Measurements from ENCODE around the gene RPS6KA5.
"Not testable (repeated sequence)": the region's sequence is repeated elsewhere in the genome, so short reads cannot be mapped to it uniquely, and the experiment has no call there.

Gene RPS6KA5

DNA sequence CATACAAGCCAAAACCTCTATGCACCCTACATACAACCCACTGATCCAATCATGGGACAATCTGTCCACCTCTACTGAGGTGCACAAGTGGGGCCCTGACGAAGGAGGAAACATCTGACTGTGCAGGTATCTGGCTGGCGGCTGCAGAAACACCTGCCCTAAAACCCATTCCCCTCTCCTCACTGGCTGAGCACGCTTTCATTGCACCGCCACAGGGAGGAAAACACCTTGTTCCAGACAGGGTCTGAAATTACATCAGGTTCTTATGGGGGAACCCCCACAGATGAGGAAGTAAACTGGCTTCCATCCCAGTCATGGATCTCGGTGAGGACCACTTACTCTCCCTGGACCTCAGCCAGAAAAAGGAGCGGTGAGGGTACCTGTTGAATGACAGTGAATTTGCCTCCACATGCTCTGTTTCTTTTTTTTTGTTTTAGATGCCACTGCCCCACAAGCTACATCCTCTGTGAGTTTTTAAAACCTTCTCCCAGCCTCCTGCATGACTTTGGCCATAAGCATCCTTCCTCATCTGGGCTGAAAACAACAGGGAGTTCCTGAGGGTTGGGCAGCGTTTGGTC, 29.6 kb upstream of the RPS6KA5 start:
- no peak overlapping the region for H3K4me3 ChIP-seq (ENCODE audit: low read depth in 1 of 2, low read length in 2 of 2)
- peaks cover 21% of the 10 kb centered on the region for H3K4me1 ChIP-seq (ENCODE audit: insufficient read depth, low read length)
- no peaks in the 10 kb centered on the region for H3K9me3 ChIP-seq (ENCODE audit: low read length)
- H3K9ac ChIP-seq (ENCODE audit: low read length) = no peak overlapping the region
- H3K27me3 ChIP-seq (ENCODE audit: control insufficient read depth in 1 of 2, insufficient read depth in 2 of 2, low read length in 2 of 2) = no peaks in the 10 kb centered on the region
- no peaks in the 10 kb centered on the region for H3K36me3 ChIP-seq (ENCODE audit: insufficient read depth, low read length)
- no peak overlapping the region for H3K27ac ChIP-seq (ENCODE audit: low read depth, low read length)

DNA sequence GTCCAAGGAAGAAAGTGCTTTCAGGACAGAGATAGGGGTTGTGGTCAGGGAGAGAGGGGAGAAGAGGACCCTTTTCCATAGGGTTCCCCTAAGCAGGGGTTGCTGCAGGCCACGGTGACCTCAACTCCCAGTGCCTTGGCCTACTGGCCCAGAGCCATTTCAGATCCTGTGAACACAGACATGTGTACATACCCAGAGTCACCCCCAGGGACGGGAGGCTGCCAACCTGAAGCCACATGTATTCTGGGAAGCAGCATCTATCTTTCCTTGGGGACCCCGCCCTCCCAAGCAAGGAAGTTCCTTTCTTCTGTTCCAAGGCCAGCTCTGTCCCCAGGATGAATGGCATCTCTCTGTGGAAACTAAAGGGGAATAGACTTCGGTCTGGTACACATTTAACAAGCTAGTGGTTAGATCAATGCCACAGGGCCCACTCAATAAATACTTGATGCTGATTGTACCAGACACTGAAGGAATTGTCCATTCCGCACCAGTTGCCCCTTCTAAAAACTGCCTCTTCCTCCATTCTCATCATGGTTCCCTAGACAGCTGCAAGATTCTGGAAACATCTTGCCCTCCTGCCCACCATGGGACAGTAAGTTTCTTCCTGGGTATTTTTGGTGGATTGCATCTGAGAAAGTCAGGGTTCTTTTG, 28.3 kb upstream of the RPS6KA5 start:
- no peak overlapping the region for H3K27ac ChIP-seq (ENCODE audit: low read depth, low read length)
- H3K9me3 ChIP-seq (ENCODE audit: low read length) = no peaks in the 10 kb centered on the region
- no peaks in the 10 kb centered on the region for H3K27me3 ChIP-seq (ENCODE audit: control insufficient read depth in 1 of 2, insufficient read depth in 2 of 2, low read length in 2 of 2)
- H3K4me1 ChIP-seq (ENCODE audit: insufficient read depth, low read length) = peaks cover 21% of the 10 kb centered on the region
- H3K4me3 ChIP-seq (ENCODE audit: low read depth in 1 of 2, low read length in 2 of 2) = no peak overlapping the region
- no peaks in the 10 kb centered on the region for H3K36me3 ChIP-seq (ENCODE audit: insufficient read depth, low read length)
- H3K9ac ChIP-seq (ENCODE audit: low read length) = no peak overlapping the region

DNA sequence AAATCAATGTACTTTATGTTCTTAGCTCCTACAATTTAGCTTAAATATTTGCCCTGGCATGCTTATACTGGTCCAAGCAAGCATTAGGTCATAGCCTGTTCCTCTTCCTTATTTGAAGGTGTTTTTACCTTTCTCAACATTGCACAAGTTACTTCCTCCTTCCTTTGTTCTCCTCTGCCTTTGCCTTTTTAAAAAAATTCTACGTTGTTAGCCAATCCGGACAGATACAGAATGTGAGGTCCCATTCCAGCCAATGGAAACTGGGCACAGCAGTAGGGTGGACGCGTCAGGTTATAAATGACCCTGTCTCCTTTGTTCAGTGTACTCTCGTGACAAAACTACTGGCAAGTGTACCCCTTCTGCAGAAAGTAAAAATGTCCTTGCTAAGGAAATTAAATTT, 27.0 kb upstream of the RPS6KA5 start:
- not testable (repeated sequence) for H3K27ac ChIP-seq (ENCODE audit: low read depth, low read length); H3K9me3 ChIP-seq (ENCODE audit: low read length); H3K27me3 ChIP-seq (ENCODE audit: control insufficient read depth in 1 of 2, insufficient read depth in 2 of 2, low read length in 2 of 2); H3K36me3 ChIP-seq (ENCODE audit: insufficient read depth, low read length); H3K9ac ChIP-seq (ENCODE audit: low read length)
- Histone ChIP-seq H3K4me1 (ENCODE audit: insufficient read depth, low read length) (peaks cover 21% of the 10 kb centered on the region), H3K4me3 (ENCODE audit: low read depth in 1 of 2, low read length in 2 of 2) (peak overlapping the region in 1 of 2 donors; percentile 25)

DNA sequence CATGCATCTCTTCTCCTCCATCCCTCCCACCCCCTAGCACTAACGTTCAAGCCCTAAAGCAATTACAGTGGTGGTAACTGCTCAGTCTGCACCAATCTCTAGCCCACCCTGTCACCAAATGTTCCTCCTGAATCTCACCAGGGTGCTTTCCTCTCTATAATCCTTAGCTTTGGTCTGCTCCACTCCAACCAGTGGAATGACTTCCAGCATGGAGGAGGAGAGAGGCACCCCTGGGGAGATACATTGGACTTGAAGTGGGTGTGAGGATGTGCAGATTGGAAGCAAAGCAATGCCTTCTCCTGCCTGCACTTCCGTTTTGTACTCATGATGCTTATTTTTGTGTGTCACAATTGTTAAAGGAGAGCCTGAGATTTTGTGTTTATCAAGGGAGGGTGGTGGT, 24.1 kb upstream of the RPS6KA5 start:
- H3K9ac ChIP-seq (ENCODE audit: low read length) = no peak overlapping the region
- H3K36me3 ChIP-seq (ENCODE audit: insufficient read depth, low read length) = no peaks in the 10 kb centered on the region
- peaks cover 21% of the 10 kb centered on the region for H3K4me1 ChIP-seq (ENCODE audit: insufficient read depth, low read length)
- H3K27ac ChIP-seq (ENCODE audit: low read depth, low read length) = no peak overlapping the region
- no peaks in the 10 kb centered on the region for H3K27me3 ChIP-seq (ENCODE audit: control insufficient read depth in 1 of 2, insufficient read depth in 2 of 2, low read length in 2 of 2)
- H3K9me3 ChIP-seq (ENCODE audit: low read length) = no peaks in the 10 kb centered on the region
- H3K4me3 ChIP-seq (ENCODE audit: low read depth in 1 of 2, low read length in 2 of 2) = no peak overlapping the region

DNA sequence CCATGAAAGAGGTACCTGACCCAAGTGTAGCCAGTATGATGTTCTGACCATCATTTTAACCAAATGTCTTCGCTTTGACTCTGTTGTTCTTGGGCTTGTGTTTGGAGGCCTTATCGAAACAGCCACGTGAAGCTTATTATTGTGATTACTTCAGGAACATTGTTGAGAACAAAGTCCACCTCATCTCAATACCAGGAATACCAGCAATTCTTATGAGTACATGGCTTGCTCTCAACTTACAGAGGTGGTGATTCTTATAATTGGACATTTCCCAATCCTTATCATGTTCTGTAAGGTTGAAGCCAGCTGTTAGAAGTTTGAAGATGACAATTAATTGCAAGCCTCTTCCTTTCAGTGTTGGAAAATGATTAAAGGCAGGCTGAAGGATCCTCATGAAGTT, 21.8 kb upstream of the RPS6KA5 start:
- Histone ChIP-seq H3K27me3 (ENCODE audit: control insufficient read depth in 1 of 2, insufficient read depth in 2 of 2, low read length in 2 of 2) (no peaks in the 10 kb centered on the region), H3K9me3 (ENCODE audit: low read length) (no peaks in the 10 kb centered on the region), H3K4me1 (ENCODE audit: insufficient read depth, low read length) (no peaks in the 10 kb centered on the region), H3K27ac (ENCODE audit: low read depth, low read length) (no peak overlapping the region), H3K9ac (ENCODE audit: low read length) (no peak overlapping the region), H3K4me3 (ENCODE audit: low read depth in 1 of 2, low read length in 2 of 2) (no peak overlapping the region), H3K36me3 (ENCODE audit: insufficient read depth, low read length) (no peaks in the 10 kb centered on the region)

DNA sequence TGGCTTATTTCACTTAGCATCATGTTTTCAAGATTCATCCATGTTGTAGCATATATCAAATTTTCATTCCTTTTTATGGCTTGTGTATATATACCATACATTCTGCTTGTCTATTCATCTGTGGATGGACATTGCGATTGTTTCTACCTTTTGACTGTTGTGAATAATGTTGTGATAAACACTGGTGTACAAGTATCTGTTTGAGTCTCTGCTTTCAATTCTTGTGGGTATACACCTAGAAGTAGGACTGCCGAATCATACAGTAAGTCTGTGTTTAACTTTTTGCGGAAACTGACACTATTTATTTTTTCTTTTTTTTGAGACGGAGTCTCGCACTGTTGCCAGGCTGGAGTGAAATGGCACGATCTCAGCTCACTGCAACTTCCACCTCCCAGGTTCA, 19.6 kb upstream of the RPS6KA5 start:
- no peaks in the 10 kb centered on the region for H3K4me1 ChIP-seq (ENCODE audit: insufficient read depth, low read length)

DNA sequence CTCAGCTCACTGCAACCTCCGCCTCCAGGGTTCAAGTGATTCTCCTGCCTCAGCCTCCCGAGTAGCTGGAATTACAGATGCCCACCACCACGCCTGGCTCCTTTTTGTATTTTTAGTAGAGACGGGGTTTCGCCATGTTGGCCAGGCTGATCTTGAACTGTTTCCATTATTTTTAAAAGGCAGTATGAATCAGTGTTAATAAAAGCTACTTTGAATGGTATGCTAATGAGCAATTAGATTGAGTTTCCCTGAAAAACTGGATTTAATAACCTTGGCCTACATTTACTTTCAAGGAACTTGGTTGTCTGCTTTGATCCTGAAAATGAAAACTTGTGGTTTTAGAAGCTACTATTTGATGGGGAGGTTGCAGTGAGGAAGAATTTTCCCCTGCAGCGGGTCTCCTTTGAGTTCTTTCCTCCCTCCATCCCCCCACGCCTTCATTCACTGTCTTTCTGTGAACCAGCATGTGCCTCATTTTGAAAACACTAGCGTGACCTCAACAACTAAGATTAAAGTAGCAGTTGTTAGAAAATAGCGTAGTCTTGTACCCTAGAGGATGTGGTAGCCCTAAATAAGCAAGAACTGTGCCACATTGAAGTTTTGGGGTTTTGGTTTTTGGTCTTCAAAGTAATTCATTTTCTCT, 17.8 kb upstream of the RPS6KA5 start:
- Histone ChIP-seq H3K4me3 (ENCODE audit: low read depth in 1 of 2, low read length in 2 of 2) (no peak overlapping the region), H3K9me3 (ENCODE audit: low read length) (no peaks in the 10 kb centered on the region), H3K9ac (ENCODE audit: low read length) (no peak overlapping the region), H3K27ac (ENCODE audit: low read depth, low read length) (no peak overlapping the region), H3K27me3 (ENCODE audit: control insufficient read depth in 1 of 2, insufficient read depth in 2 of 2, low read length in 2 of 2) (no peaks in the 10 kb centered on the region), H3K36me3 (ENCODE audit: insufficient read depth, low read length) (no peaks in the 10 kb centered on the region), H3K4me1 (ENCODE audit: insufficient read depth, low read length) (no peaks in the 10 kb centered on the region)

More for the DNA sequence above, 19.6 kb upstream of the RPS6KA5 start:
- Histone ChIP-seq H3K36me3 (ENCODE audit: insufficient read depth, low read length) (no peaks in the 10 kb centered on the region), H3K27me3 (ENCODE audit: control insufficient read depth in 1 of 2, insufficient read depth in 2 of 2, low read length in 2 of 2) (no peaks in the 10 kb centered on the region), H3K9ac (ENCODE audit: low read length) (no peak overlapping the region), H3K4me3 (ENCODE audit: low read depth in 1 of 2, low read length in 2 of 2) (no peak overlapping the region), H3K27ac (ENCODE audit: low read depth, low read length) (no peak overlapping the region), H3K9me3 (ENCODE audit: low read length) (no peaks in the 10 kb centered on the region)

DNA sequence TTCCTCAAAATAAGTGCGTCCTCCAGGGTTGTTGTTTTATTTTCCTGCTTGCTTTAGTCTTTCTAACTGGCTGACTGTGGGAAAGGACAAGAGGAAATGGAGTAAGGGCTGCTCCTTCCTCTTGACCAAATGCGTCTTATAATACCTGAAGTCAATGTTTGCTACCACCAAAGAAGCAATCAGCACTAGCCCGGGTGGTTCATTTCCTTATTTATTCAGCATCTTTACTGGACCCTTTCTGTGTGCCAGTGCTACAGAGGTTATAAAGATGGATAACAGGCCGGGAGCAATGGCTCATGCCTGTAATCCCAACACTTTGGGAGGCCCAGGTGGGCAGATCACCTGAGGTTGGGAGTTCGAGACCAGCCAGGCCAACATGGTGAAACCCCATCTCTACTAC, 15.1 kb upstream of the RPS6KA5 start:
- H3K27ac ChIP-seq (ENCODE audit: low read depth, low read length) = no peak overlapping the region
- H3K36me3 ChIP-seq (ENCODE audit: insufficient read depth, low read length) = no peaks in the 10 kb centered on the region
- no peak overlapping the region for H3K4me3 ChIP-seq (ENCODE audit: low read depth in 1 of 2, low read length in 2 of 2)
- no peaks in the 10 kb centered on the region for H3K9me3 ChIP-seq (ENCODE audit: low read length)
- no peaks in the 10 kb centered on the region for H3K27me3 ChIP-seq (ENCODE audit: control insufficient read depth in 1 of 2, insufficient read depth in 2 of 2, low read length in 2 of 2)
- no peaks in the 10 kb centered on the region for H3K4me1 ChIP-seq (ENCODE audit: insufficient read depth, low read length)
- no peak overlapping the region for H3K9ac ChIP-seq (ENCODE audit: low read length)

DNA sequence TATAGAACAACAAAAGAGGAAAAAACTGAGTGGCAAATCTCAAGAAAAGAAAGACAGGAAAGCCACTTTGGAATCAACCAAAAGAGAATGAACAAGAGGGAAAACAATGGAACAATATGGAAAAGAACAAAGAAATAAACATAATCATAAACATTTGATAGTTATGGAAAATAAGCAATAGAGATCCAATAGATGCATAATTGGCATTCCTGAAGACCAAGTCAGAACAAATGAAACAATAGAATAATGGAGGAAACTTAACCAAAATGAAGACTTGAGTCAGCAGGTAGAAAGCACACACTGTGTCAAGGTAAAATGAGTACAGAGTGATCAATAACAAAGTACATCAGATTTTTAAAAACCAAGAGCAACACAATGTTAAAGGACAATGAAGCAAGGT, 10.1 kb upstream of the RPS6KA5 start:
- H3K4me3 ChIP-seq (ENCODE audit: low read depth in 1 of 2, low read length in 2 of 2) = no peak overlapping the region
- H3K9ac ChIP-seq (ENCODE audit: low read length) = no peak overlapping the region

DNA sequence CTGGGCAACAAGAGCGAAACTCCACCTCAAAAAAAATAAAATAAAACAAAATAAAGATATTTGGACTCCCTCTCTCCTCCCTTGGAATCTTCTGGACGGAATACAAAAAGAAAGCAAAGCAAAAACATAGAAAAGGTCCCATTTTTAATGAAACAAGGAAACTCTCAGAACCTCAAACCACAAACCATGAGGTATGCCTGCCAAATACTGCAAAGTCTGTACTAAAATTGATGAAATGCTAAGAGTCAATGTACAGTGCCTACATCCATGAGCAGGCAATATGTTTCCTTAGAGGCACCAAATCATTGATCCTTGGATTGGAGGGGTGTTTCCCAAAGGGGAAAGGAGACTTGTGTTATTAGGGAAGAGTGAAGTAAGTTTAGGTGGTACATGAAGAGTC, 8.2 kb upstream of the RPS6KA5 start:
- no peaks in the 10 kb centered on the region for H3K9me3 ChIP-seq (ENCODE audit: low read length)
- H3K4me1 ChIP-seq (ENCODE audit: insufficient read depth, low read length) = peaks cover 20% of the 10 kb centered on the region
- H3K36me3 ChIP-seq (ENCODE audit: insufficient read depth, low read length) = no peaks in the 10 kb centered on the region
- H3K27ac ChIP-seq (ENCODE audit: low read depth, low read length) = no peak overlapping the region
- H3K4me3 ChIP-seq (ENCODE audit: low read depth in 1 of 2, low read length in 2 of 2) = no peak overlapping the region
- H3K27me3 ChIP-seq (ENCODE audit: control insufficient read depth in 1 of 2, insufficient read depth in 2 of 2, low read length in 2 of 2) = no peaks in the 10 kb centered on the region
- no peak overlapping the region for H3K9ac ChIP-seq (ENCODE audit: low read length)

More for the DNA sequence above, 10.1 kb upstream of the RPS6KA5 start:
- no peaks in the 10 kb centered on the region for H3K9me3 ChIP-seq (ENCODE audit: low read length)
- no peak overlapping the region for H3K27ac ChIP-seq (ENCODE audit: low read depth, low read length)
- H3K27me3 ChIP-seq (ENCODE audit: control insufficient read depth in 1 of 2, insufficient read depth in 2 of 2, low read length in 2 of 2) = no peaks in the 10 kb centered on the region
- H3K36me3 ChIP-seq (ENCODE audit: insufficient read depth, low read length) = no peaks in the 10 kb centered on the region
- peaks cover 2% of the 10 kb centered on the region for H3K4me1 ChIP-seq (ENCODE audit: insufficient read depth, low read length)

DNA sequence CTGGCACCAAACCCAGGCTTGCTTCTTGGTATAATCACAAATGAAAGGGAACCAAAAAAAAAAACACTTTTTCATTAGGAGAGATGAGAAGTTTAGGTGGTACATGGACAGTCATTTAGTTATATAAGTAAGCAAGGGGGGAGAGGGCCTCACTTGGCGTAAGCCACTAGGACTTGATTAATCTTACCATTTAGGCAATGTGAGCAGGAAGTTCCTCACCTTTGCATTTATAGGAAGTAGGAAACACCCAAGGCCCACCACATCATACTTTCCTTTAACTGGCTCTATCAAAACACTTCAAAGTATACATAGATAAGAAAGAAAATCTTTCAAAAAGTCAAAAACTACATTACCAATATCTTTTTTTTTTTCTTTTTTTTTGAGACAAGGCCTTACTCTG, 6.7 kb upstream of the RPS6KA5 start:
- Histone ChIP-seq H3K4me3 (ENCODE audit: low read depth in 1 of 2, low read length in 2 of 2) (no peak overlapping the region), H3K27ac (ENCODE audit: low read depth, low read length) (no peak overlapping the region), H3K36me3 (ENCODE audit: insufficient read depth, low read length) (no peaks in the 10 kb centered on the region), H3K9me3 (ENCODE audit: low read length) (no peaks in the 10 kb centered on the region), H3K9ac (ENCODE audit: low read length) (no peak overlapping the region), H3K4me1 (ENCODE audit: insufficient read depth, low read length) (peaks cover 30% of the 10 kb centered on the region), H3K27me3 (ENCODE audit: control insufficient read depth in 1 of 2, insufficient read depth in 2 of 2, low read length in 2 of 2) (no peaks in the 10 kb centered on the region)

DNA sequence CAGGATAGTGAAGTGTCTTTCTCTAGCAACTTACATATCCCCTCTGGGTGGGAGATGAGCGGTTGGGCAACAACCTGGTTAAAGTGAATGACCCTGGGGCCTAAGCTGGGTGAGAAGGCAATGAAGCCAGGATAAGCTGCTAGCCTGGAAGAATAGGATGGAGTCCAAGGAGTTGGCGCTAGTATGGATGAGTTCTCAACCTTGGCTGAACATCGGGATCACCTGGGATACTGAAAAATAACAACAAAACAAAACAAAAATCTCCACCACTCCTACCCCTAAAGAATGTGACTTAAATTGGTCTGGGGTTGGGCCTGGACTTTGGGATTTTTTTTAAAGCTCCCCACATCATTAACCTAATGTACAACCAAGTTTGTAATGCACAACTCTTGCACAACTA, 4.8 kb upstream of the RPS6KA5 start:
- Histone ChIP-seq H3K36me3 (ENCODE audit: insufficient read depth, low read length) (no peaks in the 10 kb centered on the region), H3K4me3 (ENCODE audit: low read depth in 1 of 2, low read length in 2 of 2) (no peak overlapping the region), H3K9me3 (ENCODE audit: low read length) (no peaks in the 10 kb centered on the region), H3K27me3 (ENCODE audit: control insufficient read depth in 1 of 2, insufficient read depth in 2 of 2, low read length in 2 of 2) (no peaks in the 10 kb centered on the region), H3K9ac (ENCODE audit: low read length) (no peak overlapping the region), H3K27ac (ENCODE audit: low read depth, low read length) (no peak overlapping the region), H3K4me1 (ENCODE audit: insufficient read depth, low read length) (peaks cover 40% of the 10 kb centered on the region)
